VCaP (cell line): Measurements from ENCODE around the gene CLSTN2.

ENCODE experiments used
- H3K27ac ChIP-seq: fragments of 450-650 bp; 2 replicates; pipeline ENCODE4 v1.5.1; 2017
- CTCF ChIP-seq: fragments of 450-650 bp; conservative IDR thresholded peaks from 2 replicates; pipeline ENCODE4 v1.5.1; 2017; ENCODE audit warnings: mild to moderate bottlenecking, moderate library complexity

CLSTN2 gene

GRCh38 chr3:140250010-140250855, 315.2 kb downstream of the CLSTN2 start:
- no peak for TF ChIP-seq CTCF
- no peak overlapping the region for H3K27ac ChIP-seq

GRCh38 chr3:140250945-140251344, 316.0 kb downstream of the CLSTN2 start:
- no peak overlapping the region for H3K27ac ChIP-seq

GRCh38 chr3:140251678-140252077, 316.7 kb downstream of the CLSTN2 start:
- H3K27ac ChIP-seq, result no peak overlapping the region

More at GRCh38 chr3:140250945-140251344, 316.0 kb downstream of the CLSTN2 start:
- no peak for TF ChIP-seq CTCF

GRCh38 chr3:140252812-140253656, 318.0 kb downstream of the CLSTN2 start:
- H3K27ac ChIP-seq, result no peak overlapping the region
- TF ChIP-seq CTCF, result no peak

More at GRCh38 chr3:140251678-140252077, 316.7 kb downstream of the CLSTN2 start:
- TF ChIP-seq CTCF, result no peak

GRCh38 chr3:140258222-140258724, 323.3 kb downstream of the CLSTN2 start:
- TF ChIP-seq CTCF, result no peak
- H3K27ac ChIP-seq, result no peak overlapping the region

- no peak overlapping the region for H3K27ac ChIP-seq
- no peak for TF ChIP-seq CTCF
These were observed 330.3 kb downstream of the CLSTN2 start for GRCh38 chr3:140265302-140265701.

GRCh38 chr3:140268103-140268502, 333.1 kb downstream of the CLSTN2 start:
- no peak for TF ChIP-seq CTCF
- no peak overlapping the region for H3K27ac ChIP-seq
